GM18870 (cell line): ENCODE measurements around the gene PRSS35.
"Not testable (repeated sequence)": the region's sequence is repeated elsewhere in the genome, so short reads cannot be mapped to it uniquely, and the experiment has no call there.

Experiments
- ATAC-seq: cut with Tn5 transposase; IDR thresholded peaks from one replicate; pipeline ENCODE4 v1.9.1; 2021; ENCODE audit warnings: moderate library complexity; ENCODE audit not compliant: unreplicated experiment

The PRSS35 gene, protein sequence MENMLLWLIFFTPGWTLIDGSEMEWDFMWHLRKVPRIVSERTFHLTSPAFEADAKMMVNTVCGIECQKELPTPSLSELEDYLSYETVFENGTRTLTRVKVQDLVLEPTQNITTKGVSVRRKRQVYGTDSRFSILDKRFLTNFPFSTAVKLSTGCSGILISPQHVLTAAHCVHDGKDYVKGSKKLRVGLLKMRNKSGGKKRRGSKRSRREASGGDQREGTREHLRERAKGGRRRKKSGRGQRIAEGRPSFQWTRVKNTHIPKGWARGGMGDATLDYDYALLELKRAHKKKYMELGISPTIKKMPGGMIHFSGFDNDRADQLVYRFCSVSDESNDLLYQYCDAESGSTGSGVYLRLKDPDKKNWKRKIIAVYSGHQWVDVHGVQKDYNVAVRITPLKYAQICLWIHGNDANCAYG

DNA sequence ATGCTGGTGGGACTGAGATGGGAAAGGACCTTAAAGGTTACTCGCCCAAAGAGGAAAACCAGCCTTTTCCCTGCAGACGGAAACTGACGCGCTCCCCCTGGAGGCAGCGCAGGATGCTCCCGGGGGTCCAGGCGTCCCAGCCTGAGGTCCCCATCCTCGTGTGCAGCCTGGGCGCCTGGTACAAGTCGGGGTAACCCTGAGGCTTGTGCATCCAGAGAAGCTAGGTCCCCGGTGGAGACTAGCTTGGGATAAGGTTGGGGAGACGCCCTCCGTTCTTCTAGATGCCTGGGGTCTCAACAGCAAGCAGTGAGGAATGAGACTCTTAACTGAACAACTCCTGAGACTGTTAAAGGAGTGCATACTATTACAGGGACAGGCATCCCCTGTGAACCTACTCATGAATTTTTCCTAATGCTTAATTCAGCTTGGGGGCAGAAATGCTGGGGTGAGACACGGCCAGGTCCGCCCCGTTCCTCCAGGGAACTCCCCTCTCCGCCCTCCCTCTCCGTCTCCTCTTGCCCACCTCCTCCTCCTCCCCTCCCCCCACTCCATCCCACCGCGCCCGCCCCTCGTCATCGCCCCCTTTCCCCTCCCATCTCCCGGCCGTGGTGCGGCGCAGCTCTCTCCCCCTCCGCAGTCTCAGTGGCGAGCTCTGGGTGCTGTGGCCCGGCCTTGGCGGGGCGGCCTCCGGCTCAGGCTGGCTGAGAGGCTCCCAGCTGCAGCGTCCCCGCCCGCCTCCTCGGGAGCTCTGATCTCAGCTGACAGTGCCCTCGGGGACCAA is at the start of gene PRSS35:
TSS of gene PRSS35 (plus strand) at position 634 of the 781 bp plus-strand sequence. CDS start 10,908 bp downstream, outside the sequence.
- ATAC-seq = no peak

DNA sequence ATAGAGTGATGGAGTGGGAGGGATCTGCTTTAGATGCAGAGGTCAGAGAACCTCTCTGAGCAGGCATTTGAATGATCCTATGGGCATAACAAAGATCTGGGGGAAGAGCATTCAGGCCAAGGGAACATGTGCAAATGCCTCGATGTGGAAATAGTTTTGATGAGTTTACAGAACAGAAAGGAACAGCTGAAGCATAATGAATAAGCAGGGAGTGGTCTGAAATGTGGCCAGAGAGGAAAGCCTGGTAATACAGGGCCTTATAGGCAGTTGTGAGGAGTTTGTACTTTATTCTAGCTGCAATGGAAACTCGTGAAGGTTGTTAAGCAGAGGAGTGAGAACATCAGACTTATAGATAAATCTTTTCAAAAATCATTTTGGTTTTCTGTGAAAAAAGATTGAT is 48.4 kb upstream of the PRSS35 start:
- ATAC-seq = no peak

DNA sequence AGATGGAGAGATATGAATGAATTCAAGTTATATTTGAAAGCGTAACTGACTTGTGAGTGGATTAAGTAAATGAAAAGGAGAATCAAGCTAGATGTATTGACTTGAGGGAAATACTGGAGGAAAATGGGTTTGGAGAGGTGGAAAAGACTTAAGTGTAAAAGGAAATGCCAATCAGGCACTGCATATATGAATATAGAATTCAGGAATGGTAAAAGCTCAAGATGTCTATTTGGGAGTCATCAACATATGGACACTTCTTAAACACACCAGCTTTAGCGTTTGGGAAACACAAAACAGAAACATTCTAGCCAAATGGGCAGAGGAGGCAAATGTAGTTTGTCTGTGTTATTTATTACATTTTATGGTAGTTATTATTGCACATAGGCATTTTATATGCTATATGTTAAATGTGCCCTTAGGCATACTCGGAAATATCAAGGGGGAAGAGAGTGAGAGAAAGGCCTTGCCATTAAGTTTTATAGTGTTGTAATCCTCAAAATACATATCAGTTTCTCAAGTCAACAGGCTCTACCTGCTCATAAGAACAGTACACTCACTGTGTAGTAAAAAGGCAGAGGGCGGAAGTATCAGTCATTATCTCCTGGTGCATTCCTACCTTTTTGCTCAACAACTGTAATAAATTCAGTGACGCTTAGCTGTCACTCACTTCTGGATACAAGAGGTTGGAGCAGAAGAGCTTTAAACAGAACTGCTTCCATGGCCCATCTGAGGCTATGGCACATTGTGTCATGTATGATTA is 47.8 kb upstream of the PRSS35 start:
- ATAC-seq = no peak

DNA sequence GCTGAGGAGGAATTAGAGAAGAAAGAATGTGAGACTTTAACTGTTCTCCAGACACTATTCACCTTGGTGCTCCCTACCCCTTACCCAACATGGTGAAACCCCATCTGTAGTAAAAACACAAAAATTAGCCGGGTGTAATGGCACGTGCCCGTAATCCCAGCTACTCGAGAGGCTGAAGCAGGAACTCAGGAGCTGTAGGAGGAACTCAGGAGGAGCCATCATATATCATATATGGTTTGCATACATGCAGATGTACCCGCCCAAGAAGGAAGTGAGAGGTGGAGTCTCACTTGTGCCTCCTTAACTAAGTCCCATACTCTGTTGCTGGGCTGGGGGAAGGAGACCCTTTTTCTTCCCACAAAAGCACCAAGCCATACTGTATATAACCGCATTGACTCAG is 46.0 kb upstream of the PRSS35 start:
- ATAC-seq = no peak

DNA sequence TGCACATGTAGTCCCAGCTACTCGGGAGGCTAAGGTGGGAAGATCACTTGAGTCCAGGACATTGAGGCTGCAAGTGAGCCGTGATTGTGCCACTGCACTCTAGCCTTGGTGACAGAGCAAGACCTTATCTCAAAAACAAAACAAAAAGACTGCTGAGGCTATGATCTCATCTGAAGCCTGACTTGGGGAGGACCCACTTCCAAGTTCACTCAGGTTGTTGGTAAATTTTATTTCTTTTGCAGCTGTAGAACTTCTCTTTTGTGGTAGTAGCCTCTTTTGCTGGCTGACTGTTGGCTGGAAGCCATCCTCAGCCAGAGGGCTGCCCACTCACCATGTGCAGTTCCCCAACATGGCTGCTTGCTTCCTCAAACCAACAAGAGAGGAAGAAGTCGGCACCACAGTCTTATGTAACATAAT is 44.7 kb upstream of the PRSS35 start:
- ATAC-seq = no peak

DNA sequence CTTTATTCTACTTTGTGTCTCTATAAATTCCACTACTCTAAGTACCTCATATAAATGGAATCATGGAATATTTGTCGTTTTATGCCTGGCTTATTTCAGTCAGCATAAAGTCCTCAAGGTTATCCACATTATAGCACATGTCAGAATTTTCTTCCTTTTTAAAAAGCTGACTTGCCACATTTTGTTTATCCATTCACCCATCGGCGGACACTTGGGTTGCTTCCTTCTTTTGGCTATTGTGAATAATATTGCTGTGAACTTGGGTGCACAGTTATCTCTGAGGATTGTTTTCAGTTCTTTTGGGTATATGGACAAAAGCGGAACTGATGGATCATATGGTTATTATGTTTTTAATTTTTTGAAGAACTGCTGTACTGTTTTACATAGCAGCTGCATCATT is 42.3 kb upstream of the PRSS35 start:
- no peak for ATAC-seq

DNA sequence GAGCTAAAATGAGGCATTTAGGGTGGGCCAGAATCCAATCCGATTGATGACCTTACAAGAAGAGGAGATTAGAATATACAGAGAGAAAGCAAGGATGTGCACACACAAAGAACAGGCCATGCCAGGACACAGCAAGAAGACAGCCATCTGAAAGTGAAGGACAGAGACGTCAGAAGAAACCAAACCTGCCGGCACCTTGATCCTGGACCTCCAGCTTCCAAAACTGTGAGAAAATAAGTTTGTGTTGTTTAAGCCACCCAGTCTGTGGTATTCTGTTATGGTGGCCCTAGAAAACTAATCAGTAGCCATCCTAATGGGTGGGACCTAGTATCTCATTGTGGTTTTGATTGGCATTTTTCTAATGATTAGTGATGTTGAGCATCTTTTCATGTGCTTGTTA is 41.7 kb upstream of the PRSS35 start:
- no peak for ATAC-seq

DNA sequence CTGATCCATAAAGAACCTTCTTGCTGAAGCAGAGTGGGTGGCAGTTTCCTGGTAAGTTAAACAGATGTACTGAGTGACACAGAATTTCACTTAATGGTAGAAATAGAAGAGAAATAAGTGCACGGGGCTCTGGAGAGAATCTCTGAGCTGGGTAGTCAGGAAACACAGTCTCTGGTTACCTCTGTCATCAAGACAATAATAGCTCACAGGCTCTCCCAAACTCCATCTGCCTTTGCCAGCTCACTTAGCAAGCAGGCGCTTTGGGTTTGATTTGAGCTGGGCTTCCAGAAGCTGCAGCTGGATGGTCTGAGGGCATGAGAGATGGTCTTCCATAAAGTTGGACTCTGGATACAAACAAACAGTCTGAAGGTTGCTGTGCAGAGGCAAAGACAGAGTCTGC is 39.6 kb upstream of the PRSS35 start:
- ATAC-seq = no peak

DNA sequence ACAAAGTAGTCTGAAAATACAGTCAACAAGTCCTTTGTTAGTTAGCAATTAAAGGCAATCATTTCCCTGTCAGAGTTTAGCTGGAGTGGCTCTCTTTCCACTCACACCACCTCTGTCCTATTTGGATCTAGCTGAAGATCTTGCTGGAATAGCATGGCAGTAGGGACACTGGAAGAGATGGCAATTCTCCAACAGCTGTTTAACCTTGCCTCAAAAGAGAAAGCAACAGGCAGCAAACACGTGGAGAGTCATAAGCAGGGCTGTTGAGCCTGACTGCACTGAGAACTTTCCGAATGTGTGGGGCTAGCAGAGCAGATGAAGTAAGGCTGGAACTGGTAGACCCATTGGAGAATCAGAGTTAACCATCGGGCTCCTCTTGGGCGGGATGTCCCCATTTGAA is 38.0 kb upstream of the PRSS35 start:
- ATAC-seq = no peak

DNA sequence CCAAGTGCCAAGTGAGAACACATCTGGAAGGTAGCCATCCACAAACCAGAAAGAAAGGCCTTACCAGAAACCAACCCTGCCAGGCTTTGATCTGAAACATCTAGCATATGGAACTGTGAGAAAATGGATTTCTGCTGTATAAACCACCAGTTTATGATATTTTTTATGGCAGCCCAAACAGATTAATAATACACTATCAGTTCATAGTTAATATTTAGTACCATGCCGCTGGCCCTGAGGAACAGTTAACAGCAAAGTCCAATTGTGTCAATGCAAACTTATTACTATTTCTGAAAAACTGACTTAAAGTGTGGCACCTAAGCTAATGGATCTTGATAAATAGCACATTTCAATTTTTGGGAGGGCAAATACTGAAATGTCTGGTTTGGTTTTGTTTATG is 35.4 kb upstream of the PRSS35 start:
- ATAC-seq = no peak

DNA sequence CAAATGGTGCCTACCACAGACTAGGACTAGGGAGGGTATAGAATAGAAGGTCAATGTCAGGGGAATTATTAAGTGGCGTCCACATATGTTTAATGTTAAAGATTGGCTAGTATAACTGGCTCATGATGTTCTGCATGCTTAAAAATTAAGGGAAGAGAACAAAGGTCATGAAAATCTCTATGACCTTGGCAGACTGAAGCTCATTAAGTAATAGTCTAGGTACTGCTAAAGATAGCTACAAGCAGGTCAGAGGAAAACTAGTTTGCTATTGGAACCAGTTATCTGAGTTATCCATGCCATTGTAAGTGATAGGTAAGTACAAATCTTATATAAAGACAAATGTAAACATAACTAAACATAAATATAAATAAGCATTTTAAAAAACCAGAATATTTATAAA is 32.9 kb upstream of the PRSS35 start:
- no peak for ATAC-seq

DNA sequence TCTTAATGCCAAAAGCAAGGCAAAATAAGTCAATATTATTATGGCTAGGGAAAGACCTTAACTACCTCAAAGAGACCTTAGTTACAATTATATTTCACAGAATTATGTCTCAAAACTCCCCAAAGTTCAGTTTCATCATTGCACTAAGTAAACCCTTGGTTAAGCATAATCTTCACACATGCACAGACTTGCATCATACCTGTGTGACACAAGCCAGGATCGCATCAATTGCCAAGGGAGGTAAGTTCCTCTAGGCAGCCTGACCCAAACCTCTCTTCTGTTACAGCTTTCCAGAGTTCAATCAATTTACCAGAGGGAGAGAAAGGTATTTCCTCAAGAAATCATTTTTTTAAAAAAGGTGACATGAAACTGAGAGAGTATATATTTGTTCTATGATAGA is 31.9 kb upstream of the PRSS35 start:
- ATAC-seq = no peak

DNA sequence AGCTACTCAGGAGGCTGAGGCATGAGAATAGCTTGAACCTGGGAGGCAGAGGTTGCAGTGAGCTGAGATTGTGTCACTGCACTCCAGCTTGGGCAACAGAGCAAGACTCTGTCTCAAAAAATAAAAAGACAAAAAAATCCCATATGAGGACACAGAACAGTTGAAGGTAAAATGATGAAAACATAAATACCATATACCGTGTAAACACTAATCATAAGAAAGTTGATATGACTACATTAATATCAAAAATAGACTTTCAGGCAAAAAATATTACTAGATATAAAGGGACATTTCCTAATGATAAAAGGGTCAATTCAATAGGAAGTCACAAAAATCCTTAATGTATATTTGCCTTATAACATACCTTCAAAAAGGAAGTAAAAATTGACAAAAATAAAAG is 30.4 kb upstream of the PRSS35 start:
- not testable (repeated sequence) for ATAC-seq

DNA sequence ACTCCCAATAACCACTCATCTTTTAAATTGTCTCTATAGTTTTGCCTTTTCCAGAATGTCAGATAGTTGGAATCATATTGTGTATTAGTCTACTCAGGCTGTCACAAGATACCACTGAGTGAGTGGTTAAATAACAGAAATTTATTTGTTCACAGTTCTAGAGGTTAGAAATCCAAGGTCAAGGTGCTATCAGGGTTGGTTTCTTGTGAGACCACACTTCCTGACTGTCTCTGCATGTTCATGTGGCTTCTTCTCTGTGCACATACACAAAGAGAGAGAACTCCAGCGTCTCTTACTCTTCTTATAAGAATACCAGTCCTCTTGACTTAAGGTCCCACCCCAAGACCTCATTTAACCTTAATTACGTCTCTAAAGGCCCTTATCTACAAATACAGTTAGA is 23.9 kb upstream of the PRSS35 start:
- ATAC-seq = no peak

DNA sequence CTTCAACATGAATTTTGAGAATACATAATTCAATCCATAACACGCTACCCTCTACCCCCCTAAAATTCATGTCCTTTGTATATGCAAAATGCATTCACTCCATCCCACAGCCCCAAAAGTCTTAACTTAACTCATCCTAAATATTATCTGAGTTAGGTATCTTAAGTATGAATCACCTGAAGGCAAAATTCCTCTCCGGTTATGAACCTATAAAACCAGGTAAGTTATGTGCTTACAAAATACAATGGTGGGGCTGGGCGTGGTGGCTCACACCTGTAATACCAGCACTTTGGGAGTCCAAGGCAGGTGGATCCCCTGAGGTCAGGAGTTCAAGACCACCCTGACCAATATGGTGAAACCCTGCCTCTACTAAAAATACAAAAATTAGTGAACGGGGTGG is 23.5 kb upstream of the PRSS35 start:
- no peak for ATAC-seq

DNA sequence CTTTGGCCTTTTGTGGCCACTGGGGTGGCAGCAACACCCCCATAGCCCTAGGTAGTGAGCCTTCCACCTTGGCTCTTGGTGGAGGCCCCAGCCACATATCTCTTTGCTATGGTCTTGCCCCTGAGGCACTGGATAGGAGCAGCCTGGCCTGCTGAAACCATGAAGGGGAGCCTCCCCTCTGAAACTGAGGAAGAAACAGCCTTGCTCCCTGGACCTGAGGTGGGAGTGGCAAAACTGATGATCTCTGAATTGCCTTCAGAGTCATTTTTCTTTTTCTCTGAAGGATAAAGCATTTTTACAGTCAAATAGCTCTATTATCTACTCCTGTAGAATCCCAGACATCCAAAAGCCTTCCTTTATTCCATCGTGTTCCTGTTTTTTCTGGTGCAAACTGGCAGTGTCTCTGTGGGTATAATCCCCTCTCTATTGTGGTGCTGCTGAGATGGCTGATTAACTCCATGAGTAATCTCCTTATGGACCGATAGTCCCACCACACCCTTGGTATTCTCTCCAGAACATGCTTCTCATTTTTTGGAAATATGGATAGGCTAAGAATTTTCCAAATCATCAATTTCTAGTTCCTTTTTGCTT is 22.0 kb upstream of the PRSS35 start:
- ATAC-seq = no peak

DNA sequence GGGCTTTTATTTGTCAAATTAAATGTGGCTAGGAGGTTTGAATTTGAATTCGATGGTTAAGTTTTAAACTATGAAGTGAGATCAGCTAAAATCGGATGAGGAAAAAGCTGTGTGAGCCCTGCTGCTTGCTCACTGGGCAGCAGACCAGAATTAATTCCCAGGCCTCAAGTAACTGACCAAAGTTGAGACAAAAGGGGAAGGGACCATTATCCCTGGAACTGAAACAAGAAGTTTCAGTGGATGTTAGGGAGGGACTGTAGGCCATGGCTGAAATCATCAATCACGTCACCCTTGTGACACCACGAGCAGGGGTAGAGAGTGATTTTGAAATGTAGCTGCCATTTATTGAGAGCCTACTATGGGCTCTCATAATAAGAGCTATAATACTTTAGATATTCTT is 7.0 kb upstream of the PRSS35 start:
- ATAC-seq = no peak

DNA sequence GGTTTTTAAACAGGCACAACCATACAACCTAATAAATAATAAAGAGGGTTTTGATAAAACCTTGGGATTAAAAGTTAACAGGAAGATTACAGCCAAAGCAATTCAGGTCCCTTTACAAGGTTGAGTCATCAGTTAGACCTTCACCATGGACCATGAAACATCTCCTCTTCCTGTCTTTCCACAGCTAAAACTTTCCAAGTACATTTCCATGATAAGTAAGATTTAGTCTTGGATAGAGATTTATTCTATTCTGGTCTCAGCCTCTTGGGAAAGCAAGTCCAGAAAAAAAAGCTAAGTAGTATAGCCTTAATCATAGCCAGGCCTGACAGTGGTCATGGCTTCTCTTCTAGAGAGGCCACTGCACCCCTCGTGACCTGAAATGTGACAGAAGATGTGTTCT is 2.9 kb upstream of the PRSS35 start:
- ATAC-seq = no peak

DNA sequence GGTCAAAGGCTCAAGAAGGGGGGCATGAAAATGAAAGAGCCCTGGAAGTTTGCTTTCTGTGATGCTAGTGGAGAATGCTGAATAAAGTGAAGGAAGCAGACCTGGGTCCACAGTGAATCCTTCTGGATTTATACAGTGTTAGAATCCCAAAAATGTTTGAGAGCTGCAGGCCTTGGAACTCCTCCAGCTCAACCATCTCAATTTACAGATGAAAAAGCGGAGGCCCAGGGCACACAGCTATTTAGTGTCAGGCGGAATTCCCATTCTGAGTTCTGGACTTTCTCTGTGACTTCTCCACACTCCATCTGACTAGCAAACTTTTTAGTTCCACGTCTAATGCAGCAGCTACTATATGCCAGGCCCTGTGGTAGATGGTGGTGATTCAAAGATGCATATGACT is 1.5 kb upstream of the PRSS35 start:
- no peak for ATAC-seq

DNA sequence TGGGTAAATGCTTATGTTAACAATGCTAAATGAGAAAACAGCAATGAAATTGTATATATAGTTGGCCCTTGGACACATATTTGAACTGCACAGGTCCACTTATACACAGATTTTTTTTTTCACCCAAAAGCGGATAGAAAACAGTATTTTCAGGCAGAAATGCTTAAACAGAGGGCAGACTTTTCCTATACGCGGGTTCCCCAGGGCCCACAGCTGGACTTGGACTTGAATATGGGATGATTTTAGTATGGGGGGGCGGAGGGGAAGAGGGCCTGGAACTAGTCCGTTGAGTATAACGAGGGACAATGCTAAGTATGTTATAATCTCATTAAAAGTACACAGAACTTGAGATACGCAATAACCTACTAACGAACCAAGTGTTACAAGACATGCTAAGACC is 1.1 kb upstream of the PRSS35 start:
- no peak for ATAC-seq

DNA sequence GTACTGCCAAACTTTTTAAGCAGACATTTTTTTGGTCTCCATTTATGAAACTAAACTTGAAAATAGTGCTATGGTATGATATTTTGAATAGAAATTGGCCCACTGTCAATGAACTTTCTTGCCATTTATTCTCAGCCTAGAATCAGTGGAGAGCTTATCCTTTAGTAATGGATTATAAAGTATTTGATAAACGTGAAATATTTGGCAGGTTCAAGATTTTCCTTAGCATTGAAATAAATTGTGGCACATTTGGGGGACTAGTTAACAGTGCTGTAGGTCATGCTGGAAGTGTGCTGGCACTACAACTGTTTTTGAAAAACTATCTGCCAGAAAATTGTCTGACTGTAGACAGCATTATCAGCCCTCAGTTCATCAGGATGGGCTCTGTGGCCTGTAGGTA is 2.1 kb downstream of the PRSS35 start:
- no peak for ATAC-seq
